Thyroid gland (tissue), 4 donors: Measurements from ENCODE around the gene FGF11.

ENCODE experiments used
- CTCF ChIP-seq, 6 experiments: fragments of 200-600 bp in 3 of 6; fragments of 450-650 bp in 3 of 6; sonication (generic) in 3 of 6; IDR thresholded peaks; one replicate each; pipeline ENCODE4 v1.5.1; 2016 to 2019; ENCODE audit warnings: antibody characterized with exemption in 6 of 6, mild to moderate bottlenecking in 2 of 6, inconsistent platforms in 1 of 6, moderate library complexity in 1 of 6
- POLR2A ChIP-seq, 2 donors: fragments of 450-650 bp; IDR thresholded peaks; one replicate each; pipeline ENCODE4 v1.6.1; 2017; ENCODE audit warnings: antibody characterized with exemption in 2 of 2, mild to moderate bottlenecking in 2 of 2, moderate library complexity in 1 of 2

GRCh38 chr17:7407485-7408251 lies 31.6 kb upstream of the FGF11 start, which contains the start of gene NLGN2:
- no peak for TF ChIP-seq POLR2A (IDR thresholded peaks at IDR 0.05)
- no peak for TF ChIP-seq CTCF (IDR thresholded peaks at IDR 0.05)
